ENCODE results near the gene AAR2. TPM values are rescaled to one million over a fixed set of nuclear protein-coding genes. Genes with fewer than 3 reads are reported as not detected.

Gene AAR2
- total and polyA plus RNA-seq, 4 donors, result 14.1 to 17.9 (median 17.4) TPM

GRCh38 chr20:36238153-36238552 lies 1.9 kb downstream of the AAR2 start:
- Histone ChIP-seq H3K4me3 (ENCODE audit: low read depth in 1 of 3, low read length in 3 of 3) (no peak overlapping the region), H3K9ac (ENCODE audit: low read depth in 1 of 2, low read length in 2 of 2) (no peak overlapping the region), H3K27ac (ENCODE audit: low read depth in 1 of 2, low read length in 2 of 2) (no peak overlapping the region), H3K9me3 (ENCODE audit: control insufficient read depth in 4 of 4, low read length in 3 of 4) (no peaks in the 10 kb centered on the region), H3K4me1 (ENCODE audit: control insufficient read depth in 4 of 4, insufficient read depth in 4 of 4, low read length in 3 of 4) (peaks cover 5 to 25% (median 20%) of the 10 kb centered on the region in 4 donors), H3K27me3 (ENCODE audit: control insufficient read depth in 4 of 4, insufficient read depth in 4 of 4, low read length in 3 of 4) (no peaks in the 10 kb centered on the region), H3K36me3 (ENCODE audit: control insufficient read depth in 4 of 4, insufficient read depth in 3 of 4, low read depth in 1 of 4, low read length in 3 of 4) (peaks cover 2 to 20% (median 11%) of the 10 kb centered on the region in 4 donors)
- no peak for TF ChIP-seq RAD21 (IDR thresholded peaks at IDR 0.05)
- TF ChIP-seq FOXA1 (IDR thresholded peaks at IDR 0.05), result no peak
- no peak for TF ChIP-seq GABPA (IDR thresholded peaks at IDR 0.05 in 1 of 2, conservative IDR thresholded peaks at IDR 0.05 in 1 of 2)
- TF ChIP-seq YY1 (IDR thresholded peaks at IDR 0.05), result no peak
- TF ChIP-seq HNF4G (IDR thresholded peaks at IDR 0.05), result no peak
- TF ChIP-seq NR2F2 (IDR thresholded peaks at IDR 0.05), result no peak
- DNase-seq (ENCODE audit: low spot score), result no peak
- WGBS, result 90% methylated on average over 3 of the region's 3 CpGs

GRCh38 chr20:36238760-36239159 lies 2.5 kb downstream of the AAR2 start:
- Histone ChIP-seq H3K9me3 (ENCODE audit: control insufficient read depth in 4 of 4, low read length in 3 of 4) (no peaks in the 10 kb centered on the region), H3K4me3 (ENCODE audit: low read depth in 1 of 3, low read length in 3 of 3) (no peak overlapping the region), H3K27ac (ENCODE audit: low read depth in 1 of 2, low read length in 2 of 2) (no peak overlapping the region), H3K27me3 (ENCODE audit: control insufficient read depth in 4 of 4, insufficient read depth in 4 of 4, low read length in 3 of 4) (no peaks in the 10 kb centered on the region), H3K4me1 (ENCODE audit: control insufficient read depth in 4 of 4, insufficient read depth in 4 of 4, low read length in 3 of 4) (peaks cover 5 to 25% (median 20%) of the 10 kb centered on the region in 4 donors), H3K36me3 (ENCODE audit: control insufficient read depth in 4 of 4, insufficient read depth in 3 of 4, low read depth in 1 of 4, low read length in 3 of 4) (peaks cover 2 to 25% (median 16%) of the 10 kb centered on the region in 4 donors), H3K9ac (ENCODE audit: low read depth in 1 of 2, low read length in 2 of 2) (no peak overlapping the region)
- WGBS, result 47% methylated on average over 3 of the region's 3 CpGs
- DNase-seq (ENCODE audit: low spot score), result no peak
- TF ChIP-seq YY1 (IDR thresholded peaks at IDR 0.05), result no peak
- no peak for TF ChIP-seq REST (IDR thresholded peaks at IDR 0.05)
- no peak for TF ChIP-seq HNF4G (IDR thresholded peaks at IDR 0.05)
- TF ChIP-seq GABPA (IDR thresholded peaks at IDR 0.05 in 1 of 2, conservative IDR thresholded peaks at IDR 0.05 in 1 of 2), result no peak
- no peak for TF ChIP-seq TAF1 (conservative IDR thresholded peaks at IDR 0.05)
- TF ChIP-seq ATF3 (IDR thresholded peaks at IDR 0.05), result no peak
- TF ChIP-seq EGR1 (IDR thresholded peaks at IDR 0.05; ENCODE audit: low read depth in 2 of 2), result no peak
- no peak for TF ChIP-seq FOXA2 (IDR thresholded peaks at IDR 0.05)
- no peak for TF ChIP-seq MAX (IDR thresholded peaks at IDR 0.05)
- no peak for TF ChIP-seq FOXA1 (IDR thresholded peaks at IDR 0.05)
- TF ChIP-seq JUND (IDR thresholded peaks at IDR 0.05), result no peak
- no peak for TF ChIP-seq SP1 (IDR thresholded peaks at IDR 0.05)
- TF ChIP-seq RXRA (IDR thresholded peaks at IDR 0.05), result no peak
- no peak for TF ChIP-seq ZBTB33 (IDR thresholded peaks at IDR 0.05)
- TF ChIP-seq RAD21 (IDR thresholded peaks at IDR 0.05), result no peak
